ENCODE data around the gene DOLPP1. TPM values are rescaled to one million over a fixed set of nuclear protein-coding genes. Genes with fewer than 3 reads are reported as not detected.

Gene DOLPP1
- total RNA-seq, 1 experiment from 2014 or later: 13.7 TPM

DNA sequence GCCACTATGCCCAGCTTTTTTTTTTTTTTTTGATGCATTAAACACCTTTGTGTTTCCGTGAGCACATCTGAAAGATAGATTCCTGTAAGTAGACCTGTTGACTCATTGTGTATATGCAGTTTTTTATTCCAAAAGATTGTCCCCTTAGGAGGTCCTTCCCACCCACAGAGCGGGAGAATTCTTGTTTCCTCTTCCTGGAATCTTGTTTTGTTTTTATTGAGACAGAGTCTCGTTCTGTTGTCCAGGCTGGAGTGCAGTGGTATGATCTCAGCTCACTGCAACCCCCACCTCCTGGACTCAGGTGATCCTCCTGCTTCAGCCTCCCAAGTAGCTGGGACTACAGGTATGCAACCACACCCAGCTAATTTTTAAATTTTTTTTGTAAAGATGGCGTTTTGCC lies 37.9 kb downstream of the DOLPP1 start:
- no TSS peak for BruUV-seq (replicated peaks)
- ChIA-PET CTCF (no interaction called here), POLR2A (no interaction called here)
- Histone ChIP-seq H3K27ac (ENCODE audit: low read length) (no peak overlapping the region), H3K4me1 (ENCODE audit: control insufficient read depth, insufficient read depth, low read length) (peaks cover 4% of the 10 kb centered on the region; the same call in 1 of the 2 replicates), H3K27me3 (ENCODE audit: control insufficient read depth, insufficient read depth, low read length) (no peaks in the 10 kb centered on the region), H3K4me3 (ENCODE audit: low read depth in 2 of 2, low read length in 2 of 2) (no peak overlapping the region), H3K9me3 (ENCODE audit: control insufficient read depth, insufficient read depth, low read depth, low read length) (no peaks in the 10 kb centered on the region), H3K36me3 (ENCODE audit: control insufficient read depth, insufficient read depth, low read length) (0 out of 2 replicates have a peak, but pooled peaks cover 4% of the 10 kb centered on the region)
- no peak for TF ChIP-seq POLR2AphosphoS5 (IDR thresholded peaks at IDR 0.05; ENCODE audit: low read depth, low read length)
- TF ChIP-seq, protein P1, sequence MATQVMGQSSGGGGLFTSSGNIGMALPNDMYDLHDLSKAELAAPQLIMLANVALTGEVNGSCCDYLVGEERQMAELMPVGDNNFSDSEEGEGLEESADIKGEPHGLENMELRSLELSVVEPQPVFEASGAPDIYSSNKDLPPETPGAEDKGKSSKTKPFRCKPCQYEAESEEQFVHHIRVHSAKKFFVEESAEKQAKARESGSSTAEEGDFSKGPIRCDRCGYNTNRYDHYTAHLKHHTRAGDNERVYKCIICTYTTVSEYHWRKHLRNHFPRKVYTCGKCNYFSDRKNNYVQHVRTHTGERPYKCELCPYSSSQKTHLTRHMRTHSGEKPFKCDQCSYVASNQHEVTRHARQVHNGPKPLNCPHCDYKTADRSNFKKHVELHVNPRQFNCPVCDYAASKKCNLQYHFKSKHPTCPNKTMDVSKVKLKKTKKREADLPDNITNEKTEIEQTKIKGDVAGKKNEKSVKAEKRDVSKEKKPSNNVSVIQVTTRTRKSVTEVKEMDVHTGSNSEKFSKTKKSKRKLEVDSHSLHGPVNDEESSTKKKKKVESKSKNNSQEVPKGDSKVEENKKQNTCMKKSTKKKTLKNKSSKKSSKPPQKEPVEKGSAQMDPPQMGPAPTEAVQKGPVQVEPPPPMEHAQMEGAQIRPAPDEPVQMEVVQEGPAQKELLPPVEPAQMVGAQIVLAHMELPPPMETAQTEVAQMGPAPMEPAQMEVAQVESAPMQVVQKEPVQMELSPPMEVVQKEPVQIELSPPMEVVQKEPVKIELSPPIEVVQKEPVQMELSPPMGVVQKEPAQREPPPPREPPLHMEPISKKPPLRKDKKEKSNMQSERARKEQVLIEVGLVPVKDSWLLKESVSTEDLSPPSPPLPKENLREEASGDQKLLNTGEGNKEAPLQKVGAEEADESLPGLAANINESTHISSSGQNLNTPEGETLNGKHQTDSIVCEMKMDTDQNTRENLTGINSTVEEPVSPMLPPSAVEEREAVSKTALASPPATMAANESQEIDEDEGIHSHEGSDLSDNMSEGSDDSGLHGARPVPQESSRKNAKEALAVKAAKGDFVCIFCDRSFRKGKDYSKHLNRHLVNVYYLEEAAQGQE (IDR thresholded peaks at IDR 0.05; ENCODE audit: insufficient read depth in 1 of 2, low read depth in 2 of 2, low read length in 1 of 2): no peak
- ATAC-seq (no peak), DNase-seq (ENCODE audit: low read depth, low spot score) (no peak)
- in situ Hi-C loops (cut with HindIII; ENCODE audit: low pct_unique_long_range_greater_than_20kb, low sequenced_read_pairs): no loop called here
- intact Hi-C loops (cut with micrococcal nuclease; ENCODE audit: unreplicated experiment): no loop called here

DNA sequence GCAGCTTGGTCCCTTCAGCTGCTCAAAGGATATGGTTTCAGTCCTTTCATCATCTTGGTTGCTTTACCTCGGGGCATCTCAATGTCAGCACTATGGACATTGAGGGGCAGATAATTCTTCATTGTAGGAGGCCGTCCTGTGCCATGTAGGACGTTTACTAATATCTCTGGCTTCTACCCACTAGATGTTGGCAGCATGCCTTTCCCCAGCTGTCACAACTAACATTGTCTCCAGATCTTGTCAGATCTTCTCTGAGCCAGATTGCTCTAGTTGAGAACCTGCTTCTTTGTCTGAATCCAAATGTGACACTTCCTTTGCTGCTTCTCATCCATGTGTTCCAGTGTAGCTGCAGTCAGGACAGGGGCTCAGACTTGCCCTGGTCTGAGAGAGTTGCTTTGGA lies 40.6 kb downstream of the DOLPP1 start:
- in situ Hi-C loops (cut with HindIII; ENCODE audit: low pct_unique_long_range_greater_than_20kb, low sequenced_read_pairs): no loop called here
- Histone ChIP-seq H3K36me3 (ENCODE audit: control insufficient read depth, insufficient read depth, low read length) (0 out of 2 replicates have a peak, but pooled peaks cover 4% of the 10 kb centered on the region), H3K4me3 (ENCODE audit: low read depth in 2 of 2, low read length in 2 of 2) (no peak overlapping the region), H3K27ac (ENCODE audit: low read length) (no peak overlapping the region), H3K4me1 (ENCODE audit: control insufficient read depth, insufficient read depth, low read length) (no peaks in the 10 kb centered on the region), H3K27me3 (ENCODE audit: control insufficient read depth, insufficient read depth, low read length) (no peaks in the 10 kb centered on the region), H3K9me3 (ENCODE audit: control insufficient read depth, insufficient read depth, low read depth, low read length) (no peaks in the 10 kb centered on the region)
- POLR2A ChIA-PET: no interaction called here
- TF ChIP-seq, protein P1 (IDR thresholded peaks at IDR 0.05; ENCODE audit: insufficient read depth in 1 of 2, low read depth in 2 of 2, low read length in 1 of 2): no peak
- TF ChIP-seq POLR2AphosphoS5 (IDR thresholded peaks at IDR 0.05; ENCODE audit: low read depth, low read length) (no peak), TCF7L2 (IDR thresholded peaks at IDR 0.05; ENCODE audit: low read depth, low read length) (no peak), SIN3A (IDR thresholded peaks at IDR 0.05; ENCODE audit: borderline replicate concordance, insufficient read depth, low read depth, low read length) (no peak)
- TF ChIP-seq, protein P2, sequence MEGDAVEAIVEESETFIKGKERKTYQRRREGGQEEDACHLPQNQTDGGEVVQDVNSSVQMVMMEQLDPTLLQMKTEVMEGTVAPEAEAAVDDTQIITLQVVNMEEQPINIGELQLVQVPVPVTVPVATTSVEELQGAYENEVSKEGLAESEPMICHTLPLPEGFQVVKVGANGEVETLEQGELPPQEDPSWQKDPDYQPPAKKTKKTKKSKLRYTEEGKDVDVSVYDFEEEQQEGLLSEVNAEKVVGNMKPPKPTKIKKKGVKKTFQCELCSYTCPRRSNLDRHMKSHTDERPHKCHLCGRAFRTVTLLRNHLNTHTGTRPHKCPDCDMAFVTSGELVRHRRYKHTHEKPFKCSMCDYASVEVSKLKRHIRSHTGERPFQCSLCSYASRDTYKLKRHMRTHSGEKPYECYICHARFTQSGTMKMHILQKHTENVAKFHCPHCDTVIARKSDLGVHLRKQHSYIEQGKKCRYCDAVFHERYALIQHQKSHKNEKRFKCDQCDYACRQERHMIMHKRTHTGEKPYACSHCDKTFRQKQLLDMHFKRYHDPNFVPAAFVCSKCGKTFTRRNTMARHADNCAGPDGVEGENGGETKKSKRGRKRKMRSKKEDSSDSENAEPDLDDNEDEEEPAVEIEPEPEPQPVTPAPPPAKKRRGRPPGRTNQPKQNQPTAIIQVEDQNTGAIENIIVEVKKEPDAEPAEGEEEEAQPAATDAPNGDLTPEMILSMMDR (IDR thresholded peaks at IDR 0.05): no peak
- DNase-seq (ENCODE audit: low read depth, low spot score) (no peak), ATAC-seq (no peak)
- CTCF ChIA-PET: no interaction called here
- no TSS peak for BruUV-seq (replicated peaks)
- intact Hi-C loops (cut with micrococcal nuclease; ENCODE audit: unreplicated experiment): no loop called here

Data from Panc1 (cell line).